H9 (cell line): ENCODE data around the gene WIZ. TPM values are rescaled to one million over a fixed set of nuclear protein-coding genes. Genes with fewer than 3 reads are reported as not detected.

Source experiments
- DNase-seq: peaks from one replicate; pipeline ENCODE4 v3.0.0-alpha.2; 2017
- H2AFZ ChIP-seq: one replicate; pipeline ENCODE4 v1.6.1; 2013; ENCODE audit warnings: mild to moderate bottlenecking, low read length, control low read depth, moderate library complexity
- H2AK5ac ChIP-seq: 2 replicates; pipeline ENCODE4 v1.6.1; 2013; ENCODE audit warnings: low read length, control low read depth, mixed read lengths; ENCODE audit not compliant: insufficient read length
- H2BK120ac ChIP-seq: one replicate; pipeline ENCODE4 v1.6.1; 2013; ENCODE audit warnings: low read depth, mild to moderate bottlenecking, low read length, control low read depth, inconsistent platforms; ENCODE audit not compliant: poor library complexity, severe bottlenecking
- H2BK12ac ChIP-seq: 2 replicates; pipeline ENCODE4 v1.6.1; 2013; ENCODE audit warnings: low read length, control low read depth, mixed read lengths, low read depth; ENCODE audit not compliant: insufficient read length
- H2BK15ac ChIP-seq: 2 replicates; pipeline ENCODE4 v1.6.1; 2013; ENCODE audit warnings: low read depth, low read length, control low read depth
- H2BK20ac ChIP-seq: one replicate; pipeline ENCODE4 v1.6.1; 2013; ENCODE audit warnings: low read depth, mild to moderate bottlenecking, low read length, control low read depth, inconsistent platforms; ENCODE audit not compliant: poor library complexity, severe bottlenecking
- H2BK5ac ChIP-seq: 2 replicates; pipeline ENCODE4 v1.6.1; 2013; ENCODE audit warnings: low read length, control low read depth, mixed read lengths; ENCODE audit not compliant: insufficient read length
- H3K14ac ChIP-seq: 2 replicates; pipeline ENCODE4 v1.6.1; 2013; ENCODE audit warnings: low read length, control low read depth; ENCODE audit not compliant: insufficient read depth
- H3K18ac ChIP-seq: 2 replicates; pipeline ENCODE4 v1.6.1; 2013; ENCODE audit warnings: low read depth, mild to moderate bottlenecking, mixed read lengths, low read length, control low read depth; ENCODE audit not compliant: insufficient read length
- H3K23ac ChIP-seq: 2 replicates; pipeline ENCODE4 v1.6.1; 2013; ENCODE audit warnings: low read length, control low read depth, mixed read lengths, low read depth; ENCODE audit not compliant: insufficient read length
- H3K23me2 ChIP-seq: 2 replicates; pipeline ENCODE4 v1.6.1; 2013; ENCODE audit warnings: low read depth, mild to moderate bottlenecking, mixed read lengths, low read length, control low read depth; ENCODE audit not compliant: insufficient read length, poor library complexity, severe bottlenecking
- H3K27ac ChIP-seq: 2 replicates; pipeline ENCODE4 v1.5.1; 2013; ENCODE audit warnings: low read length, control low read depth, mixed read lengths, low read depth; ENCODE audit not compliant: insufficient read length
- H3K27me3 ChIP-seq: 2 replicates; pipeline ENCODE4 v1.6.1; 2013; ENCODE audit warnings: low read length, control low read depth, inconsistent platforms; ENCODE audit not compliant: insufficient read depth
- H3K4ac ChIP-seq: 2 replicates; pipeline ENCODE4 v1.6.1; 2013; ENCODE audit warnings: low read depth, mild to moderate bottlenecking, control low read depth, inconsistent platforms, low read length, moderate library complexity
- H3K4me1 ChIP-seq: 2 replicates; pipeline ENCODE4 v1.6.1; 2013; ENCODE audit warnings: low read length, control low read depth, inconsistent platforms; ENCODE audit not compliant: insufficient read depth
- H3K4me2 ChIP-seq: 2 replicates; pipeline ENCODE4 v1.6.1; 2013; ENCODE audit warnings: low read length, control low read depth, mixed read lengths; ENCODE audit not compliant: insufficient read length, insufficient read depth
- H3K56ac ChIP-seq: 2 replicates; pipeline ENCODE4 v1.6.1; 2013; ENCODE audit warnings: low read depth, mild to moderate bottlenecking, mixed read lengths, low read length, control low read depth; ENCODE audit not compliant: insufficient read length
- H3K79me1 ChIP-seq: 2 replicates; pipeline ENCODE4 v1.6.1; 2013; ENCODE audit warnings: low read depth, mild to moderate bottlenecking, moderate library complexity, low read length, control low read depth, inconsistent platforms; ENCODE audit not compliant: insufficient read depth, poor library complexity, severe bottlenecking
- H3K79me2 ChIP-seq: 2 replicates; pipeline ENCODE4 v1.6.1; 2013; ENCODE audit warnings: low read length, control low read depth, inconsistent platforms; ENCODE audit not compliant: insufficient read depth
- H3K9ac ChIP-seq: 2 replicates; pipeline ENCODE4 v1.6.1; 2013; ENCODE audit warnings: low read length, control low read depth, mixed read lengths; ENCODE audit not compliant: insufficient read length; ENCODE audit errors: extremely low read depth
- H3K9me3 ChIP-seq: one replicate; pipeline ENCODE4 v1.6.1; 2013; ENCODE audit warnings: low read depth, low read length, inconsistent platforms; ENCODE audit not compliant: control insufficient read depth
- H3T11ph ChIP-seq: one replicate; pipeline ENCODE4 v1.6.1; 2013; ENCODE audit warnings: mild to moderate bottlenecking, low read length, control low read depth, inconsistent platforms
- H4K20me1 ChIP-seq: one replicate; pipeline ENCODE4 v1.6.1; 2013; ENCODE audit not compliant: control insufficient read depth, insufficient read length, insufficient read depth
- H4K5ac ChIP-seq: 2 replicates; pipeline ENCODE4 v1.6.1; 2013; ENCODE audit warnings: low read depth, mild to moderate bottlenecking, mixed read lengths, low read length, control low read depth; ENCODE audit not compliant: insufficient read length
- H4K8ac ChIP-seq: replicated peaks from 2 replicates; pipeline ENCODE4 v1.6.1; 2013; ENCODE audit warnings: low read length, control low read depth, mixed read lengths, low read depth; ENCODE audit not compliant: insufficient read length
- H4K91ac ChIP-seq: 2 replicates; pipeline ENCODE4 v1.6.1; 2013; ENCODE audit warnings: low read depth, mild to moderate bottlenecking, moderate library complexity, mixed read lengths, low read length, control low read depth; ENCODE audit not compliant: insufficient read length
- H3K27ac Mint-ChIP-seq, 3 experiments: 2 replicates in 2 of 3; 3 replicates in 1 of 3; pipeline ENCODE4 v1.8.0; 2020 to 2021; ENCODE audit warnings: mixed read lengths in 3 of 3, mild to moderate bottlenecking in 1 of 3, moderate library complexity in 1 of 3
- H3K27me3 Mint-ChIP-seq: 2 replicates; pipeline ENCODE4 v1.8.0; 2021; ENCODE audit warnings: low read depth, mild to moderate bottlenecking, moderate library complexity, mixed read lengths
- H3K36me3 Mint-ChIP-seq, 3 experiments: 2 replicates in 2 of 3; 3 replicates in 1 of 3; pipeline ENCODE4 v1.8.0; 2020 to 2021; ENCODE audit warnings: low read depth in 3 of 3, mixed read lengths in 3 of 3; ENCODE audit not compliant: insufficient read depth in 1 of 3
- H3K4me1 Mint-ChIP-seq, 2 experiments: 2 replicates each; pipeline ENCODE4 v1.8.0; 2020; ENCODE audit warnings: mixed read lengths in 2 of 2
- H3K4me3 Mint-ChIP-seq, 2 experiments: 2 replicates in 1 of 2; 3 replicates in 1 of 2; pipeline ENCODE4 v1.8.0; 2020 to 2021; ENCODE audit warnings: mild to moderate bottlenecking in 2 of 2, mixed read lengths in 2 of 2, moderate library complexity in 1 of 2
- H3K9me3 Mint-ChIP-seq, 2 experiments: 2 replicates in 1 of 2; 3 replicates in 1 of 2; pipeline ENCODE4 v1.8.0; 2020; ENCODE audit warnings: mild to moderate bottlenecking in 2 of 2, mixed read lengths in 2 of 2, moderate library complexity in 1 of 2
- WGBS: extraction: QIAGEN DNeasy Blood & Tissue Kit; methylation state at CpG from one replicate; pipeline ENCODE4 v1.1.7; 2013; ENCODE audit warnings: missing lambda C conversion rate, low lambda C conversion rate, mixed read lengths; ENCODE audit not compliant: insufficient read length; ENCODE audit errors: extremely low coverage; 5-methylcytosine and 5-hydroxymethylcytosine counted together
- total RNA-seq: library from RNA; stranded (reverse); gene quantifications from 2 replicates; pipeline ENCODE4 v1.2.1, GENCODE V29; 2021
- TF ChIP-seq, protein P1 (sequence below): fragments of 200-600 bp; sonication (generic); conservative IDR thresholded peaks from 3 replicates; pipeline ENCODE4 v1.8.0; 2021; ENCODE audit warnings: antibody characterized with exemption, mild to moderate bottlenecking

Gene WIZ
- total RNA-seq, 1 experiment from 2014 or later: 33.3 TPM

DNA sequence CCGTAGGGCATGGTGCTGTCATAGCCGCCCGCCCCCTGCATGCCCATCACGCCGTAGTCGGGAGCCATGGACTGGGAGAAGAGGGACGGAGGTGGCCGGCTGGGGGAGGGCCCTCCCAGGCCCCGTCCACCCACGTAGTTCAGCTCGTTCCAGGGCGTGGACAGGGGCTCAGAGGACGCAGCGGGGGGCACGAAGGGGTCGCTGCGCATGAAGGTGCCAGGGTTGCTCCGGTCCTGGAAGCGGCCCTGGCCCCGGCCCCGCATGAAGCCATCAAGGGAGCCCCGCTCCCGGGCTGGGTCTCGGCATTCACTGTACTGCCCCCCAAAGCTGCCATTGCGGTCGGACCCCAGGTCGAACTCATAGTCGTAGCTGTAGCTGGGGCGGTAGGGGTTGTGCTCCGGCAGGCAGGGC, 76.9 kb downstream of the WIZ start:
- H3K4ac ChIP-seq: no peak overlapping the region
- H3K18ac ChIP-seq: no peak overlapping the region
- H2BK5ac ChIP-seq: no peak overlapping the region
- no peak overlapping the region for H4K8ac ChIP-seq
- DNase-seq: no peak
- H2BK20ac ChIP-seq: no peak overlapping the region
- H3K4me2 ChIP-seq: no peak overlapping the region
- Mint-ChIP-seq H3K27ac (peak overlapping the region in 1 of 3 experiments; percentile 43; a peak in 1 of 7 replicates), H3K4me1 (peaks cover 11 to 12% of the 10 kb centered on the region in 2 experiments), H3K27me3 (no peaks in the 10 kb centered on the region; the same call in 1 of the 2 replicates), H3K4me3 (no peak overlapping the region), H3K9me3 (no peaks in the 10 kb centered on the region), H3K36me3 (peaks cover 40 to 62% (median 59%) of the 10 kb centered on the region in 3 experiments)
- peaks cover 2% of the 10 kb centered on the region for H3K23me2 ChIP-seq
- no peak overlapping the region for H2BK15ac ChIP-seq
- H4K20me1 ChIP-seq: no peaks in the 10 kb centered on the region
- no peak overlapping the region for H3K27ac ChIP-seq
- H3K4me1 ChIP-seq: peaks cover 2% of the 10 kb centered on the region; the same call in 1 of the 2 replicates
- H4K5ac ChIP-seq: no peak overlapping the region
- no peaks in the 10 kb centered on the region for H3K27me3 ChIP-seq
- H3K14ac ChIP-seq: no peak overlapping the region
- TF ChIP-seq, protein P1, sequence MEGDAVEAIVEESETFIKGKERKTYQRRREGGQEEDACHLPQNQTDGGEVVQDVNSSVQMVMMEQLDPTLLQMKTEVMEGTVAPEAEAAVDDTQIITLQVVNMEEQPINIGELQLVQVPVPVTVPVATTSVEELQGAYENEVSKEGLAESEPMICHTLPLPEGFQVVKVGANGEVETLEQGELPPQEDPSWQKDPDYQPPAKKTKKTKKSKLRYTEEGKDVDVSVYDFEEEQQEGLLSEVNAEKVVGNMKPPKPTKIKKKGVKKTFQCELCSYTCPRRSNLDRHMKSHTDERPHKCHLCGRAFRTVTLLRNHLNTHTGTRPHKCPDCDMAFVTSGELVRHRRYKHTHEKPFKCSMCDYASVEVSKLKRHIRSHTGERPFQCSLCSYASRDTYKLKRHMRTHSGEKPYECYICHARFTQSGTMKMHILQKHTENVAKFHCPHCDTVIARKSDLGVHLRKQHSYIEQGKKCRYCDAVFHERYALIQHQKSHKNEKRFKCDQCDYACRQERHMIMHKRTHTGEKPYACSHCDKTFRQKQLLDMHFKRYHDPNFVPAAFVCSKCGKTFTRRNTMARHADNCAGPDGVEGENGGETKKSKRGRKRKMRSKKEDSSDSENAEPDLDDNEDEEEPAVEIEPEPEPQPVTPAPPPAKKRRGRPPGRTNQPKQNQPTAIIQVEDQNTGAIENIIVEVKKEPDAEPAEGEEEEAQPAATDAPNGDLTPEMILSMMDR: no peak
- no peak overlapping the region for H2AK5ac ChIP-seq
- no peak overlapping the region for H2AFZ ChIP-seq
- no CpG with 5 or more reads among the region's 30 CpGs for WGBS
- H3K9me3 ChIP-seq: no peaks in the 10 kb centered on the region
- H3T11ph ChIP-seq: no peak overlapping the region
- H3K56ac ChIP-seq: no peak overlapping the region
- H4K91ac ChIP-seq: no peak overlapping the region
- peaks cover 23% of the 10 kb centered on the region; the same call in 1 of the 2 replicates for H3K79me2 ChIP-seq
- no peak overlapping the region for H3K9ac ChIP-seq
- H2BK12ac ChIP-seq: no peak overlapping the region
- no peak overlapping the region for H2BK120ac ChIP-seq
- H3K23ac ChIP-seq: no peak overlapping the region
- no peaks in the 10 kb centered on the region for H3K79me1 ChIP-seq
